HCT116 (cell line): ENCODE results near the gene TMEM132E. TPM values are rescaled to one million over a fixed set of nuclear protein-coding genes. Genes with fewer than 3 reads are reported as not detected.

Experiments
- ATAC-seq: fragments of 200-7000 bp; cut with Tn5 transposase; 2 replicates; pipeline ENCODE4 v1.9.1; 2020; ENCODE audit warnings: mild to moderate bottlenecking, moderate library complexity
- BruUV-seq: library from RNA; stranded (reverse); fragments of 400-500 nt; replicated peaks from 2 replicates; lab custom pipeline; 2021; lab: Mats Ljungman, UMichigan
- CTCF ChIA-PET: fragments of 300-600 bp; sonication (Branson Sonifier 250); formaldehyde crosslinking; loops from one replicate; lab custom pipeline; 2021; ENCODE audit warnings: antibody characterized with exemption; lab: Charles Lee
- POLR2A ChIA-PET: fragments of 300-600, 350-600 bp; sonication (Branson Sonifier 250); formaldehyde crosslinking; loops from one replicate; lab custom pipeline; 2021; ENCODE audit warnings: antibody characterized with exemption; lab: Charles Lee
- RAD21 ChIA-PET, 2 experiments: fragments of 300-600 bp; sonication (Branson Sonifier 250); formaldehyde crosslinking; loops; one replicate each; lab custom pipeline; 2023; ENCODE audit warnings: low total read pairs in 2 of 2; ENCODE audit not compliant: uncharacterized antibody in 2 of 2, unreplicated experiment in 2 of 2, low non-redundant PET in 1 of 2; lab: Charles Lee
- DNase-seq: peaks from one replicate; pipeline ENCODE4 v3.0.0-alpha.2; 2010; ENCODE audit warnings: low read depth, low spot score
- H2AFZ ChIP-seq: fragments of 200-600 bp; shearing (Covaris generic), sonication (generic); 2 replicates; pipeline ENCODE4 v1.6.1; 2017; ENCODE audit warnings: low read depth, mixed run types, mixed read lengths, antibody characterized with exemption, low read length; ENCODE audit not compliant: poor library complexity, severe bottlenecking
- H3K27ac ChIP-seq: 2 replicates; pipeline ENCODE4 v1.5.1; 2012; ENCODE audit warnings: low read depth, low read length
- H3K27me3 ChIP-seq: fragments of 200-600 bp; sonication (generic); 2 replicates; pipeline ENCODE4 v1.6.1; 2016; ENCODE audit warnings: mixed run types, low read length, mixed read lengths; ENCODE audit not compliant: insufficient read depth
- H3K36me3 ChIP-seq, 2 experiments: fragments of 200-500 bp in 1 of 2; fragments of 200-600 bp in 1 of 2; sonication (Bioruptor generic) in 1 of 2; sonication (generic) in 1 of 2; 2 replicates each; pipeline versions ENCODE4 v1.5.1 to v1.6.1; 2014 to 2016; ENCODE audit warnings: low read length in 2 of 2, inconsistent platforms in 1 of 2, mixed read lengths in 1 of 2, mixed run types in 1 of 2; ENCODE audit not compliant: insufficient read depth in 2 of 2, control insufficient read depth in 1 of 2
- H3K4me1 ChIP-seq, 2 experiments: fragments of 200-600 bp in 1 of 2; sonication (generic) in 1 of 2; 2 replicates each; pipeline versions ENCODE4 v1.5.1 to v1.6.1; 2012 to 2017; ENCODE audit warnings: low read length in 2 of 2, inconsistent platforms in 1 of 2, mild to moderate bottlenecking in 1 of 2, mixed read lengths in 1 of 2, mixed run types in 1 of 2, moderate library complexity in 1 of 2; ENCODE audit not compliant: insufficient read depth in 2 of 2, control insufficient read depth in 1 of 2
- H3K4me2 ChIP-seq: fragments of 200-600 bp; sonication (generic); 2 replicates; pipeline ENCODE4 v1.6.1; 2017; ENCODE audit warnings: mixed run types, low read length, mixed read lengths
- H3K4me3 ChIP-seq, 2 experiments: fragments of 200-600 bp in 1 of 2; sonication (generic) in 1 of 2; replicated peaks in 1 of 2; 2 replicates each; pipeline ENCODE4 v1.5.1; 2011 to 2016; ENCODE audit warnings: low read length in 2 of 2, control low read depth in 1 of 2, low read depth in 1 of 2, mild to moderate bottlenecking in 1 of 2, mixed read lengths in 1 of 2, mixed run types in 1 of 2
- H3K79me2 ChIP-seq: fragments of 200-600 bp; sonication (generic); 2 replicates; pipeline ENCODE4 v1.6.1; 2017; ENCODE audit warnings: mild to moderate bottlenecking, mixed run types, low read length, moderate library complexity, mixed read lengths; ENCODE audit not compliant: insufficient read depth
- H3K9ac ChIP-seq: fragments of 200-600 bp; sonication (generic); 2 replicates; pipeline ENCODE4 v1.6.1; 2016; ENCODE audit warnings: low read length, mixed read lengths
- H3K9me2 ChIP-seq: fragments of 200-600 bp; sonication (generic), shearing (Covaris generic); 2 replicates; pipeline ENCODE4 v1.6.1; 2017; ENCODE audit warnings: mixed run types, mild to moderate bottlenecking, moderate library complexity; ENCODE audit not compliant: insufficient read depth
- H3K9me3 ChIP-seq, 2 experiments: fragments of 200-500 bp in 1 of 2; fragments of 200-600 bp in 1 of 2; sonication (Bioruptor generic) in 1 of 2; sonication (generic) in 1 of 2; 2 replicates each; pipeline ENCODE4 v1.6.1; 2014 to 2017; ENCODE audit warnings: low read length in 2 of 2, mixed read lengths in 2 of 2, inconsistent platforms in 1 of 2, low read depth in 1 of 2, mild to moderate bottlenecking in 1 of 2, mixed run types in 1 of 2, moderate library complexity in 1 of 2; ENCODE audit not compliant: control insufficient read depth in 1 of 2, insufficient read depth in 1 of 2
- H4K20me1 ChIP-seq: fragments of 200-600 bp; sonication (generic), shearing (Covaris generic); 2 replicates; pipeline ENCODE4 v1.6.1; 2017; ENCODE audit warnings: mixed run types, mild to moderate bottlenecking, moderate library complexity; ENCODE audit not compliant: insufficient read depth
- JUND ChIP-seq: IDR thresholded peaks from 2 replicates; pipeline ENCODE4 v1.6.1; 2012
- POLR2AphosphoS5 ChIP-seq: IDR thresholded peaks from 2 replicates; pipeline ENCODE4 v1.6.1; 2011; ENCODE audit warnings: mild to moderate bottlenecking, low read depth, low read length, moderate library complexity
- TCF7L2 ChIP-seq: IDR thresholded peaks from 2 replicates; pipeline ENCODE4 v1.7.0; 2011; ENCODE audit warnings: borderline replicate concordance, inconsistent platforms; ENCODE audit not compliant: insufficient read depth, insufficient read length; ENCODE audit errors: extremely low read depth
- ZFX ChIP-seq: fragments of 450-650 bp; IDR thresholded peaks from 2 replicates; pipeline ENCODE4 v1.6.1; 2017
- ZNF274 ChIP-seq: fragments of 200-500 bp; sonication (Bioruptor generic); IDR thresholded peaks from 2 replicates; pipeline ENCODE4 v1.6.1; 2014; ENCODE audit warnings: mild to moderate bottlenecking, low read depth, low read length, inconsistent platforms
- intact Hi-C: fragments of 100-400 bp; cut with micrococcal nuclease; formaldehyde crosslinking; loops from 2 replicates; pipeline ENCODE4 v1.10.0; 2022
- total RNA-seq: library from RNA; stranded (reverse); gene quantifications from one replicate; pipeline ENCODE4 v1.2.1, GENCODE V29; 2021; ENCODE audit not compliant: unreplicated experiment
- TF ChIP-seq, protein P1 (sequence below): IDR thresholded peaks from 2 replicates; pipeline ENCODE4 v1.6.1; 2012; ENCODE audit warnings: low read depth
- TF ChIP-seq, protein P2 (sequence below), 3 experiments: fragments of 200-600 bp in 1 of 3; sonication (generic) in 1 of 3; IDR thresholded peaks in 2 of 3; conservative IDR thresholded peaks in 1 of 3; 2 replicates each; pipeline ENCODE4 v1.5.1; 2012 to 2017; ENCODE audit warnings: low read depth in 2 of 3, low read length in 2 of 3, antibody characterized with exemption in 1 of 3, borderline replicate concordance in 1 of 3, control low read depth in 1 of 3, mild to moderate bottlenecking in 1 of 3, mixed read lengths in 1 of 3, mixed run types in 1 of 3, moderate library complexity in 1 of 3; ENCODE audit not compliant: insufficient read depth in 1 of 3
- TF ChIP-seq, protein P3 (sequence below): IDR thresholded peaks from 2 replicates; pipeline ENCODE4 v1.6.1; 2012

TMEM132E gene
- total RNA-seq, 1 experiment from 2014 or later = not detected

DNA sequence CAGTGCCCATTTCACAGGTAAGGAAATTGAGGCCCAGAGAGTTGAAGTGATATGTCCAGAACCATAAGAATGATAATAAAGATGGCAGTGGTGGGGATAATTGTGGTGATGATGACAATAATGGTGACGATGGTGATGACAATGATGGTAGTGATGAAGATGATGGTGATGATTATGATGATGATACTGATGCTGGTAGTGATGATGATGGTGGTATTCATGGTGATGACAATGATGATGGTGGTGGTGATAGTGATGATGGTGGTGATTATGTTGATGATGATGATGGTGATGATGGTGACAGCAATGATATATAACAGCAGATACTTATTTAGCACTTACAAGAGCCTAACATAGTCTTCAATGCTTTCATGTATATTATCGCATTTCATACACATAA lies 18.1 kb upstream of the TMEM132E start (continued):
- TF ChIP-seq, protein P1, sequence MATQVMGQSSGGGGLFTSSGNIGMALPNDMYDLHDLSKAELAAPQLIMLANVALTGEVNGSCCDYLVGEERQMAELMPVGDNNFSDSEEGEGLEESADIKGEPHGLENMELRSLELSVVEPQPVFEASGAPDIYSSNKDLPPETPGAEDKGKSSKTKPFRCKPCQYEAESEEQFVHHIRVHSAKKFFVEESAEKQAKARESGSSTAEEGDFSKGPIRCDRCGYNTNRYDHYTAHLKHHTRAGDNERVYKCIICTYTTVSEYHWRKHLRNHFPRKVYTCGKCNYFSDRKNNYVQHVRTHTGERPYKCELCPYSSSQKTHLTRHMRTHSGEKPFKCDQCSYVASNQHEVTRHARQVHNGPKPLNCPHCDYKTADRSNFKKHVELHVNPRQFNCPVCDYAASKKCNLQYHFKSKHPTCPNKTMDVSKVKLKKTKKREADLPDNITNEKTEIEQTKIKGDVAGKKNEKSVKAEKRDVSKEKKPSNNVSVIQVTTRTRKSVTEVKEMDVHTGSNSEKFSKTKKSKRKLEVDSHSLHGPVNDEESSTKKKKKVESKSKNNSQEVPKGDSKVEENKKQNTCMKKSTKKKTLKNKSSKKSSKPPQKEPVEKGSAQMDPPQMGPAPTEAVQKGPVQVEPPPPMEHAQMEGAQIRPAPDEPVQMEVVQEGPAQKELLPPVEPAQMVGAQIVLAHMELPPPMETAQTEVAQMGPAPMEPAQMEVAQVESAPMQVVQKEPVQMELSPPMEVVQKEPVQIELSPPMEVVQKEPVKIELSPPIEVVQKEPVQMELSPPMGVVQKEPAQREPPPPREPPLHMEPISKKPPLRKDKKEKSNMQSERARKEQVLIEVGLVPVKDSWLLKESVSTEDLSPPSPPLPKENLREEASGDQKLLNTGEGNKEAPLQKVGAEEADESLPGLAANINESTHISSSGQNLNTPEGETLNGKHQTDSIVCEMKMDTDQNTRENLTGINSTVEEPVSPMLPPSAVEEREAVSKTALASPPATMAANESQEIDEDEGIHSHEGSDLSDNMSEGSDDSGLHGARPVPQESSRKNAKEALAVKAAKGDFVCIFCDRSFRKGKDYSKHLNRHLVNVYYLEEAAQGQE = no peak
- no peak for TF ChIP-seq POLR2AphosphoS5

DNA sequence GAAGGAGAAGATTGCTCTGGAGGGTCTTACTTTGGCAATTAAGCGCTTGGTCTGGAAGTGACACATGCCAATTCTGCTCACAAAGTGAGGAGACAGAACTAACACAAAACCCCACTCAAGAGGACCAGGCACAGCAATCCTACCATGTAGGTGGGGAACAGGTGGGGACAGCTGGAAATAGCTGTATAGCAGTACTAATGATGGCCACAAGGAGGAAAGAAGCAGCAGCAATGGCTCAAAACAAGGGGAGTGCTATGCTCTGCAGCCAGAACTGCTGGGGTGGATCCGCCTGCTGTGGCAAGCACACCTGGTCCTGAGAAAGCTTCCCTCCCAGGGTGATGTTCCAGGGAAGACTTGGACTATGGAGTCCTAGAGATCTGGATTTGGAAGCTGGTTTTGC lies 17.0 kb upstream of the TMEM132E start:
- no peak for DNase-seq
- intact Hi-C loops = no loop called here
- Histone ChIP-seq H3K4me1 (no peaks in the 10 kb centered on the region), H3K9ac (no peak overlapping the region), H3K79me2 (no peaks in the 10 kb centered on the region), H3K9me2 (no peaks in the 10 kb centered on the region), H3K36me3 (no peaks in the 10 kb centered on the region), H3K9me3 (no peaks in the 10 kb centered on the region), H4K20me1 (no peaks in the 10 kb centered on the region), H3K4me3 (no peak overlapping the region), H3K27me3 (peaks cover 68% of the 10 kb centered on the region), H3K4me2 (no peak overlapping the region), H2AFZ (no peak overlapping the region), H3K27ac (no peak overlapping the region)
- ATAC-seq = peak; percentile 79
- CTCF ChIA-PET = no interaction called here
- POLR2A ChIA-PET = no interaction called here
- TF ChIP-seq ZNF274 (no peak), POLR2AphosphoS5 (no peak), JUND (no peak), ZFX (no peak), TCF7L2 (no peak)
- TF ChIP-seq, protein P2, sequence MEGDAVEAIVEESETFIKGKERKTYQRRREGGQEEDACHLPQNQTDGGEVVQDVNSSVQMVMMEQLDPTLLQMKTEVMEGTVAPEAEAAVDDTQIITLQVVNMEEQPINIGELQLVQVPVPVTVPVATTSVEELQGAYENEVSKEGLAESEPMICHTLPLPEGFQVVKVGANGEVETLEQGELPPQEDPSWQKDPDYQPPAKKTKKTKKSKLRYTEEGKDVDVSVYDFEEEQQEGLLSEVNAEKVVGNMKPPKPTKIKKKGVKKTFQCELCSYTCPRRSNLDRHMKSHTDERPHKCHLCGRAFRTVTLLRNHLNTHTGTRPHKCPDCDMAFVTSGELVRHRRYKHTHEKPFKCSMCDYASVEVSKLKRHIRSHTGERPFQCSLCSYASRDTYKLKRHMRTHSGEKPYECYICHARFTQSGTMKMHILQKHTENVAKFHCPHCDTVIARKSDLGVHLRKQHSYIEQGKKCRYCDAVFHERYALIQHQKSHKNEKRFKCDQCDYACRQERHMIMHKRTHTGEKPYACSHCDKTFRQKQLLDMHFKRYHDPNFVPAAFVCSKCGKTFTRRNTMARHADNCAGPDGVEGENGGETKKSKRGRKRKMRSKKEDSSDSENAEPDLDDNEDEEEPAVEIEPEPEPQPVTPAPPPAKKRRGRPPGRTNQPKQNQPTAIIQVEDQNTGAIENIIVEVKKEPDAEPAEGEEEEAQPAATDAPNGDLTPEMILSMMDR (IDR thresholded peaks at IDR 0.05 in 2 of 3, conservative IDR thresholded peaks at IDR 0.05 in 1 of 3; ENCODE audit: borderline replicate concordance in 1 of 3, insufficient read depth in 1 of 3, low read depth in 2 of 3, low read length in 2 of 3) = peak in 2 of 3 experiments; percentile 41 to 50; a peak in 4 of 6 replicates
- TF ChIP-seq, protein P3, sequence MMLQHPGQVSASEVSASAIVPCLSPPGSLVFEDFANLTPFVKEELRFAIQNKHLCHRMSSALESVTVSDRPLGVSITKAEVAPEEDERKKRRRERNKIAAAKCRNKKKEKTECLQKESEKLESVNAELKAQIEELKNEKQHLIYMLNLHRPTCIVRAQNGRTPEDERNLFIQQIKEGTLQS = no peak
- no TSS peak for BruUV-seq
- RAD21 ChIA-PET = no interaction called here
